HCT116 (cell line): ENCODE measurements around the gene ALX3. TPM values are rescaled to one million over a fixed set of nuclear protein-coding genes. Genes with fewer than 3 reads are reported as not detected.
A peak's percentile ranks its signal among the peaks of the same experiment; 100 is the strongest.

Experiments
- ATAC-seq: fragments of 200-7000 bp; cut with Tn5 transposase; 2 replicates; pipeline ENCODE4 v1.9.1; 2020; ENCODE audit warnings: mild to moderate bottlenecking, moderate library complexity
- BruUV-seq: library from RNA; stranded (reverse); fragments of 400-500 nt; replicated peaks from 2 replicates; lab custom pipeline; 2021; lab: Mats Ljungman, UMichigan
- CTCF ChIA-PET: fragments of 300-600 bp; sonication (Branson Sonifier 250); formaldehyde crosslinking; loops from one replicate; lab custom pipeline; 2021; ENCODE audit warnings: antibody characterized with exemption; lab: Charles Lee
- POLR2A ChIA-PET: fragments of 300-600, 350-600 bp; sonication (Branson Sonifier 250); formaldehyde crosslinking; loops from one replicate; lab custom pipeline; 2021; ENCODE audit warnings: antibody characterized with exemption; lab: Charles Lee
- RAD21 ChIA-PET, 2 experiments: fragments of 300-600 bp; sonication (Branson Sonifier 250); formaldehyde crosslinking; loops; one replicate each; lab custom pipeline; 2023; ENCODE audit warnings: low total read pairs in 2 of 2; ENCODE audit not compliant: uncharacterized antibody in 2 of 2, unreplicated experiment in 2 of 2, low non-redundant PET in 1 of 2; lab: Charles Lee
- DNase-seq: peaks from one replicate; pipeline ENCODE4 v3.0.0-alpha.2; 2010; ENCODE audit warnings: low read depth, low spot score
- H2AFZ ChIP-seq: fragments of 200-600 bp; shearing (Covaris generic), sonication (generic); 2 replicates; pipeline ENCODE4 v1.6.1; 2017; ENCODE audit warnings: low read depth, mixed run types, mixed read lengths, antibody characterized with exemption, low read length; ENCODE audit not compliant: poor library complexity, severe bottlenecking
- H3K27ac ChIP-seq: 2 replicates; pipeline ENCODE4 v1.5.1; 2012; ENCODE audit warnings: low read depth, low read length
- H3K27me3 ChIP-seq: fragments of 200-600 bp; sonication (generic); 2 replicates; pipeline ENCODE4 v1.6.1; 2016; ENCODE audit warnings: mixed run types, low read length, mixed read lengths; ENCODE audit not compliant: insufficient read depth
- H3K36me3 ChIP-seq, 2 experiments: fragments of 200-500 bp in 1 of 2; fragments of 200-600 bp in 1 of 2; sonication (Bioruptor generic) in 1 of 2; sonication (generic) in 1 of 2; 2 replicates each; pipeline versions ENCODE4 v1.5.1 to v1.6.1; 2014 to 2016; ENCODE audit warnings: low read length in 2 of 2, inconsistent platforms in 1 of 2, mixed read lengths in 1 of 2, mixed run types in 1 of 2; ENCODE audit not compliant: insufficient read depth in 2 of 2, control insufficient read depth in 1 of 2
- H3K4me1 ChIP-seq, 2 experiments: fragments of 200-600 bp in 1 of 2; sonication (generic) in 1 of 2; 2 replicates each; pipeline versions ENCODE4 v1.5.1 to v1.6.1; 2012 to 2017; ENCODE audit warnings: low read length in 2 of 2, inconsistent platforms in 1 of 2, mild to moderate bottlenecking in 1 of 2, mixed read lengths in 1 of 2, mixed run types in 1 of 2, moderate library complexity in 1 of 2; ENCODE audit not compliant: insufficient read depth in 2 of 2, control insufficient read depth in 1 of 2
- H3K4me2 ChIP-seq: fragments of 200-600 bp; sonication (generic); 2 replicates; pipeline ENCODE4 v1.6.1; 2017; ENCODE audit warnings: mixed run types, low read length, mixed read lengths
- H3K4me3 ChIP-seq, 2 experiments: fragments of 200-600 bp in 1 of 2; sonication (generic) in 1 of 2; replicated peaks in 1 of 2; 2 replicates each; pipeline ENCODE4 v1.5.1; 2011 to 2016; ENCODE audit warnings: low read length in 2 of 2, control low read depth in 1 of 2, low read depth in 1 of 2, mild to moderate bottlenecking in 1 of 2, mixed read lengths in 1 of 2, mixed run types in 1 of 2
- H3K79me2 ChIP-seq: fragments of 200-600 bp; sonication (generic); 2 replicates; pipeline ENCODE4 v1.6.1; 2017; ENCODE audit warnings: mild to moderate bottlenecking, mixed run types, low read length, moderate library complexity, mixed read lengths; ENCODE audit not compliant: insufficient read depth
- H3K9ac ChIP-seq: fragments of 200-600 bp; sonication (generic); 2 replicates; pipeline ENCODE4 v1.6.1; 2016; ENCODE audit warnings: low read length, mixed read lengths
- H3K9me2 ChIP-seq: fragments of 200-600 bp; sonication (generic), shearing (Covaris generic); 2 replicates; pipeline ENCODE4 v1.6.1; 2017; ENCODE audit warnings: mixed run types, mild to moderate bottlenecking, moderate library complexity; ENCODE audit not compliant: insufficient read depth
- H3K9me3 ChIP-seq, 2 experiments: fragments of 200-500 bp in 1 of 2; fragments of 200-600 bp in 1 of 2; sonication (Bioruptor generic) in 1 of 2; sonication (generic) in 1 of 2; 2 replicates each; pipeline ENCODE4 v1.6.1; 2014 to 2017; ENCODE audit warnings: low read length in 2 of 2, mixed read lengths in 2 of 2, inconsistent platforms in 1 of 2, low read depth in 1 of 2, mild to moderate bottlenecking in 1 of 2, mixed run types in 1 of 2, moderate library complexity in 1 of 2; ENCODE audit not compliant: control insufficient read depth in 1 of 2, insufficient read depth in 1 of 2
- H4K20me1 ChIP-seq: fragments of 200-600 bp; sonication (generic), shearing (Covaris generic); 2 replicates; pipeline ENCODE4 v1.6.1; 2017; ENCODE audit warnings: mixed run types, mild to moderate bottlenecking, moderate library complexity; ENCODE audit not compliant: insufficient read depth
- ATF3 ChIP-seq: IDR thresholded peaks from 2 replicates; pipeline ENCODE4 v1.6.1; 2012
- CTCF ChIP-seq, 3 experiments: fragments of 200-600 bp in 1 of 3; sonication (generic) in 1 of 3; IDR thresholded peaks in 2 of 3; conservative IDR thresholded peaks in 1 of 3; 2 replicates each; pipeline ENCODE4 v1.5.1; 2012 to 2017; ENCODE audit warnings: low read depth in 2 of 3, low read length in 2 of 3, antibody characterized with exemption in 1 of 3, borderline replicate concordance in 1 of 3, control low read depth in 1 of 3, mild to moderate bottlenecking in 1 of 3, mixed read lengths in 1 of 3, mixed run types in 1 of 3, moderate library complexity in 1 of 3; ENCODE audit not compliant: insufficient read depth in 1 of 3
- RAD21 ChIP-seq: IDR thresholded peaks from 2 replicates; pipeline ENCODE4 v1.6.1; 2012; ENCODE audit warnings: low read depth, mild to moderate bottlenecking
- REST ChIP-seq: IDR thresholded peaks from 2 replicates; pipeline ENCODE4 v1.6.1; 2012; ENCODE audit warnings: low read depth
- SP1 ChIP-seq: IDR thresholded peaks from 2 replicates; pipeline ENCODE4 v1.6.1; 2012; ENCODE audit warnings: low read depth
- TCF7L2 ChIP-seq: IDR thresholded peaks from 2 replicates; pipeline ENCODE4 v1.7.0; 2011; ENCODE audit warnings: borderline replicate concordance, inconsistent platforms; ENCODE audit not compliant: insufficient read depth, insufficient read length; ENCODE audit errors: extremely low read depth
- intact Hi-C: fragments of 100-400 bp; cut with micrococcal nuclease; formaldehyde crosslinking; loops from 2 replicates; pipeline ENCODE4 v1.10.0; 2022
- total RNA-seq: library from RNA; stranded (reverse); gene quantifications from one replicate; pipeline ENCODE4 v1.2.1, GENCODE V29; 2021; ENCODE audit not compliant: unreplicated experiment

ALX3 gene
- total RNA-seq, 1 experiment from 2014 or later, result not detected

- H3K9me2 ChIP-seq, result no peaks in the 10 kb centered on the region
- no peak overlapping the region for H3K27ac ChIP-seq
- no peaks in the 10 kb centered on the region for H4K20me1 ChIP-seq
- TF ChIP-seq SP1 (no peak), ATF3 (no peak), RAD21 (peak; percentile 17; the same call in 1 of the 2 replicates), CTCF (IDR thresholded peaks at IDR 0.05 in 2 of 3, conservative IDR thresholded peaks at IDR 0.05 in 1 of 3; ENCODE audit: borderline replicate concordance in 1 of 3, insufficient read depth in 1 of 3, low read depth in 2 of 3, low read length in 2 of 3) (peak in 2 of 3 experiments; percentile 7 to 22; a peak in 2 of 6 replicates)
- no peaks in the 10 kb centered on the region for H3K4me1 ChIP-seq
- ATAC-seq (peak; percentile 87), DNase-seq (no peak)
- ChIA-PET POLR2A (no interaction called here), CTCF (no interaction called here), RAD21 (no interaction called here)
- H3K27me3 ChIP-seq, result no peaks in the 10 kb centered on the region
- H3K36me3 ChIP-seq, result peaks cover 44 to 55% of the 10 kb centered on the region in 2 experiments; a peak in 3 of 4 replicates
- no peak overlapping the region for H3K9ac ChIP-seq
- no peaks in the 10 kb centered on the region for H3K9me3 ChIP-seq
- no peak overlapping the region for H2AFZ ChIP-seq
- no peak overlapping the region for H3K4me3 ChIP-seq
- no peak overlapping the region for H3K4me2 ChIP-seq
- intact Hi-C loops, result no loop called here
- H3K79me2 ChIP-seq, result no peaks in the 10 kb centered on the region
- BruUV-seq, result no TSS peak
Measured at GRCh38 chr1:110047463-110047862, 23.0 kb downstream of the ALX3 start.

- no peaks in the 10 kb centered on the region for H3K9me3 ChIP-seq
- CTCF ChIA-PET, result no interaction called here
- POLR2A ChIA-PET, result no interaction called here
- H3K79me2 ChIP-seq, result no peaks in the 10 kb centered on the region
- no peak overlapping the region for H3K4me2 ChIP-seq
- no peak overlapping the region for H3K9ac ChIP-seq
- no peak overlapping the region for H3K4me3 ChIP-seq
- no peaks in the 10 kb centered on the region for H3K27me3 ChIP-seq
- H3K4me1 ChIP-seq, result no peaks in the 10 kb centered on the region
- no peaks in the 10 kb centered on the region for H3K9me2 ChIP-seq
- ATAC-seq (no peak), DNase-seq (no peak)
- peaks cover 56 to 73% of the 10 kb centered on the region in 2 experiments; a peak in 3 of 4 replicates for H3K36me3 ChIP-seq
- BruUV-seq, result no TSS peak
- RAD21 ChIA-PET, result no interaction called here
- H3K27ac ChIP-seq, result no peak overlapping the region
- H4K20me1 ChIP-seq, result no peaks in the 10 kb centered on the region
- TF ChIP-seq ATF3, result no peak
- no peak for TF ChIP-seq REST
- TF ChIP-seq TCF7L2, result no peak
- no peak overlapping the region for H2AFZ ChIP-seq
- intact Hi-C loops, result no loop called here
Measured at GRCh38 chr1:110043016-110043415, 27.5 kb downstream of the ALX3 start.
